Calu3 (cell line): ENCODE data around the gene OR5H2. TPM values are rescaled to one million over a fixed set of nuclear protein-coding genes. Genes with fewer than 3 reads are reported as not detected.

Experiments
- BruUV-seq: library from RNA; stranded (reverse); fragments of 400-500 nt; replicated peaks from 2 replicates; lab custom pipeline; 2021; lab: Mats Ljungman, UMichigan
- CTCF ChIA-PET: fragments of 300-600 bp; sonication (Branson Sonifier 250); formaldehyde crosslinking; loops from one replicate; lab custom pipeline; 2022; ENCODE audit warnings: antibody characterized with exemption; lab: Charles Lee
- DNase-seq: peaks from one replicate; pipeline ENCODE4 v3.0.0; 2022
- H3K27ac Mint-ChIP-seq: one replicate; pipeline ENCODE4 v1.8.0; 2022; ENCODE audit warnings: mixed read lengths; ENCODE audit not compliant: unreplicated experiment
- H3K27me3 Mint-ChIP-seq: one replicate; pipeline ENCODE4 v1.8.0; 2022; ENCODE audit warnings: mixed read lengths; ENCODE audit not compliant: unreplicated experiment
- H3K36me3 Mint-ChIP-seq: one replicate; pipeline ENCODE4 v1.8.0; 2022; ENCODE audit warnings: mild to moderate bottlenecking, moderate library complexity, mixed read lengths; ENCODE audit not compliant: insufficient read depth, unreplicated experiment
- H3K4me1 Mint-ChIP-seq: one replicate; pipeline ENCODE4 v1.8.0; 2022; ENCODE audit warnings: mild to moderate bottlenecking, low read depth, mixed read lengths; ENCODE audit not compliant: unreplicated experiment
- H3K4me3 Mint-ChIP-seq: one replicate; pipeline ENCODE4 v1.8.0; 2022; ENCODE audit warnings: mild to moderate bottlenecking, low read depth, moderate library complexity, mixed read lengths; ENCODE audit not compliant: unreplicated experiment
- H3K9me3 Mint-ChIP-seq: one replicate; pipeline ENCODE4 v1.8.0; 2022; ENCODE audit warnings: low read depth, mixed read lengths; ENCODE audit not compliant: unreplicated experiment
- intact Hi-C: fragments of 100-400 bp; cut with micrococcal nuclease; formaldehyde crosslinking; loops from one replicate; pipeline ENCODE4 v1.10.0; 2022; ENCODE audit not compliant: unreplicated experiment
- total RNA-seq: library from RNA; stranded (reverse); gene quantifications from 2 replicates; pipeline ENCODE4 v1.2.3, GENCODE V29; 2022
- TF ChIP-seq, protein P1 (sequence below): fragments of 200-600 bp; IDR thresholded peaks from one replicate; pipeline ENCODE4 v1.8.0; 2022; ENCODE audit warnings: antibody characterized with exemption; ENCODE audit not compliant: unreplicated experiment

OR5H2 gene
- total RNA-seq, 1 experiment from 2014 or later, result not detected

DNA sequence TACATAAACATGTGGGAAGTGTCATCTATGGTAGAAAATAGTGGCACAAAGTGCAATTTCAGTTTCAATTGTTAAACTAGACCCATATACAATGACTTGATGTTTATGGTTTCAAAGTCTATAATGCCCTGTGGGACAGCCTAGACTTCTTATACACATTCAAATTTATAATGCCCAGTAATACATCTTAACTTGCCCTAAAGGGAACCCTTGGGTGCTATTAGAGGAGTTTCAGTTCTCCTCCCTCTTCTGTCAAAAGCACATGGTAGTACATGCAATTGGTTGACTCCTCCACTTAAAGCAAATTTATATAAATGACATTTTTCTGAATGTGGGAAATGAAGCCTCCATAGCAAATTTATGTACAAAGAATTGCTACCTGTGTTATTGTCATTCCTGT, 41.1 kb downstream of the OR5H2 start:
- Mint-ChIP-seq H3K36me3 (no peaks in the 10 kb centered on the region), H3K4me1 (peaks cover 12% of the 10 kb centered on the region)

DNA sequence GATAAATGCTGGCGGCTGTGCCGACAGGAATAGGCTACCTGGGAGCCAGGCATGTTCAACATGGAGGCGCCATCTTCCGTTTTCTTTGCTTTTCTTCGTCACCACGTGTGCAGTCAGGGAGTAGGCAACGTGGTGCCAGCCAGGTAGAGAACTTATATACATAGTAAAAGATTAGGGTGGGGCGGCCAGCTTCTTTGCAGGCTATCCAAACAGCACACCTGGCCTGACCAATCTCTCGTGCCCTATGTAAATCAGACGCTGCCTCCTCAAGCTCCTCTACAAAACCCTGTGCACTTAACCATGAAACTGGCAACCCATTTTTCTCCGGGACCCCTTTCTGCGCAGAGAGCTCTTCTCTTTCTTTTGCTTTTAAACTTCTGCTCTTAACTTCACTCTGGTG, 42.8 kb downstream of the OR5H2 start:
- peaks cover 21% of the 10 kb centered on the region for H3K27me3 Mint-ChIP-seq
- CTCF ChIA-PET, result no interaction called here
- H3K4me3 Mint-ChIP-seq, result peak overlapping the region; percentile 13
- peaks cover 2% of the 10 kb centered on the region for H3K9me3 Mint-ChIP-seq
- peak; percentile 2 for DNase-seq
- no TSS peak for BruUV-seq
- intact Hi-C loops, result loop anchor here (5.0 kb wide), 1 partner anchor 138 kb away; no protein-coding TSS in a partner anchor
- peaks cover 12% of the 10 kb centered on the region for H3K4me1 Mint-ChIP-seq
- no peak overlapping the region for H3K27ac Mint-ChIP-seq
- TF ChIP-seq, protein P1, sequence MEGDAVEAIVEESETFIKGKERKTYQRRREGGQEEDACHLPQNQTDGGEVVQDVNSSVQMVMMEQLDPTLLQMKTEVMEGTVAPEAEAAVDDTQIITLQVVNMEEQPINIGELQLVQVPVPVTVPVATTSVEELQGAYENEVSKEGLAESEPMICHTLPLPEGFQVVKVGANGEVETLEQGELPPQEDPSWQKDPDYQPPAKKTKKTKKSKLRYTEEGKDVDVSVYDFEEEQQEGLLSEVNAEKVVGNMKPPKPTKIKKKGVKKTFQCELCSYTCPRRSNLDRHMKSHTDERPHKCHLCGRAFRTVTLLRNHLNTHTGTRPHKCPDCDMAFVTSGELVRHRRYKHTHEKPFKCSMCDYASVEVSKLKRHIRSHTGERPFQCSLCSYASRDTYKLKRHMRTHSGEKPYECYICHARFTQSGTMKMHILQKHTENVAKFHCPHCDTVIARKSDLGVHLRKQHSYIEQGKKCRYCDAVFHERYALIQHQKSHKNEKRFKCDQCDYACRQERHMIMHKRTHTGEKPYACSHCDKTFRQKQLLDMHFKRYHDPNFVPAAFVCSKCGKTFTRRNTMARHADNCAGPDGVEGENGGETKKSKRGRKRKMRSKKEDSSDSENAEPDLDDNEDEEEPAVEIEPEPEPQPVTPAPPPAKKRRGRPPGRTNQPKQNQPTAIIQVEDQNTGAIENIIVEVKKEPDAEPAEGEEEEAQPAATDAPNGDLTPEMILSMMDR, result no peak
- H3K36me3 Mint-ChIP-seq, result no peaks in the 10 kb centered on the region

More for the DNA sequence above, 41.1 kb downstream of the OR5H2 start:
- no peak for DNase-seq
- TF ChIP-seq, protein P1, result no peak
- Mint-ChIP-seq H3K27me3 (peaks cover 17% of the 10 kb centered on the region), H3K4me3 (no peak overlapping the region), H3K27ac (no peak overlapping the region), H3K9me3 (peaks cover 2% of the 10 kb centered on the region)
- BruUV-seq, result no TSS peak
- CTCF ChIA-PET, result no interaction called here
- intact Hi-C loops, result no loop called here

DNA sequence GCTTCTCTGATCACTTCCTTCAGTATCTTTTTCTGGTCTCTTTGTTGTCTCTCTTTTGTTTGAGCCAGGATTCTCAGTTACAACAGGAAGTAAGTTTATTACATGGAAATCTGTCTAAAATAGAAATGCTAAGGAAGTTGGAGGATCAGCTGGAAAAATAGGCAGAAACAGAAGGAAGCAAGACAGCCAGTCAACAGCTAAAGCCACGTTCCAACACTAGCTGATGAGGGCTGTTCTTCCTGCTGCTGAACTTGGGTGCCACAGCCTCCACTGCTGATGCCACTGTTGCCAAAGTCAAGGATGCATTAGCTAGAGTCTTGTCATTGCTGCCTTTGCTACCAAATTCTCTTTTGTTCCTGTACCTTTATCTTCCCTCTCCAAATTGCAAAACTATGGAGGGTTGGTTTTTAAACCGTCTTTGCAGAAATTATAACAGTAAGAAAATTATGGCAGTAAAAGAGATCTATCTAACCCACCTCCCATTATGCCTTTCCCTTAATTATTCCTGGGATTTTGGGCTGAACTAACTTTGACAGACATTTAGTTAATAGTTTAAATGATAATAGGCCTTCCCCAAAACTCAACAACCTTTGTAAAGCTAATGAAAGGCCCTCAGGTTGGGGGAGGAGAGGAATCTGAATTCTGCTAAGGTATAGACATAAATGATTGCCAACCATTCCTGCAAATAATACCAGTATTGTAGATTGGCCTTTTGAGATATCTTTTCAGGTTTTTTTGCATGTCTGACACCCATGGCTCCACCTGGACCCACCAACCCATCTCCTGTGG, 44.0 kb downstream of the OR5H2 start:
- H3K27me3 Mint-ChIP-seq, result peaks cover 30% of the 10 kb centered on the region
- intact Hi-C loops, result loop anchor here (5.0 kb wide), 1 partner anchor 139 kb away; no protein-coding TSS in a partner anchor
- no TSS peak for BruUV-seq

DNA sequence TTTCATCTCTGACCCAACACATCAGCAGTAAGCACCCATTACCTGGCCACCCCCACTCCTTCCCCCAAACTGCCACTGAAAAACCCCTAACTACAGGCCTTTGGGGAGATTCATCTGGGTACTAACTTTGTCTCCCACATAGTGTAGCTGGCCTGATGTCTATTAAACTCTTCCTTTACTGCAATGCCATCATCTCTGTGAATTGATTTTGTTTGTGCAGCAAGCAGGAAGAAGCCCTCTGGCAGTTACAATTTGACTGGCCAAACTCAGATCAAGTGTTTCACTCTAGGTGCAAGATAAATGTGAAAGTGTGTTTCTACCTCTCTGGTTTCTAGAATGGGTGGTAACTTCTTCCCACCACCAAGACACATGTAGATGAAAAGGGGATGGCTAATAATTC, 44.6 kb downstream of the OR5H2 start:
- Mint-ChIP-seq H3K36me3 (no peaks in the 10 kb centered on the region), H3K27ac (no peak overlapping the region), H3K4me3 (no peak overlapping the region), H3K27me3 (peaks cover 30% of the 10 kb centered on the region), H3K9me3 (peaks cover 2% of the 10 kb centered on the region), H3K4me1 (peaks cover 12% of the 10 kb centered on the region)
- no TSS peak for BruUV-seq
- intact Hi-C loops, result loop anchor here (5.0 kb wide), 1 partner anchor 140 kb away; no protein-coding TSS in a partner anchor
- TF ChIP-seq, protein P1, result no peak
- DNase-seq, result no peak
- CTCF ChIA-PET, result no interaction called here

More for the DNA sequence above, 44.0 kb downstream of the OR5H2 start:
- Mint-ChIP-seq H3K36me3 (no peaks in the 10 kb centered on the region), H3K9me3 (peaks cover 2% of the 10 kb centered on the region), H3K4me3 (no peak overlapping the region), H3K4me1 (peaks cover 12% of the 10 kb centered on the region), H3K27ac (no peak overlapping the region)
- TF ChIP-seq, protein P1, result no peak
- CTCF ChIA-PET, result no interaction called here
- DNase-seq, result no peak
